Panc1 (cell line): Measurements from ENCODE around the gene C3orf62. TPM values are rescaled to one million over a fixed set of nuclear protein-coding genes. Genes with fewer than 3 reads are reported as not detected.
A peak's percentile ranks its signal among the peaks of the same experiment; 100 is the strongest.
"Not testable (repeated sequence)": the region's sequence is repeated elsewhere in the genome, so short reads cannot be mapped to it uniquely, and the experiment has no call there.

ENCODE experiments used
- ATAC-seq: fragments of 200-7000 bp; cut with Tn5 transposase; 2 replicates; pipeline ENCODE4 v1.9.1; 2020; ENCODE audit warnings: mild to moderate bottlenecking, moderate library complexity
- BruUV-seq: library from RNA; stranded (reverse); fragments of 400-500 nt; replicated peaks from 2 replicates; lab custom pipeline; 2021; lab: Mats Ljungman, UMichigan
- CTCF ChIA-PET: fragments of 300-600 bp; sonication (Branson Sonifier 250); formaldehyde crosslinking; loops from one replicate; lab custom pipeline; 2022; ENCODE audit warnings: antibody characterized with exemption; lab: Charles Lee
- POLR2A ChIA-PET: fragments of 300-600 bp; sonication (Branson Sonifier 250); formaldehyde crosslinking; loops from one replicate; lab custom pipeline; 2022; ENCODE audit warnings: antibody characterized with exemption; lab: Charles Lee
- DNase-seq: peaks from one replicate; pipeline ENCODE4 v3.0.0-alpha.2; 2010; ENCODE audit warnings: low read depth, low spot score
- H3K27ac ChIP-seq: 2 replicates; pipeline ENCODE4 v1.5.1; 2011; ENCODE audit warnings: mild to moderate bottlenecking, low read length, inconsistent platforms
- H3K27me3 ChIP-seq: fragments of 200-500 bp; sonication (Bioruptor generic); 2 replicates; pipeline ENCODE4 v1.6.0; 2014; ENCODE audit warnings: low read length, inconsistent platforms; ENCODE audit not compliant: control insufficient read depth, insufficient read depth
- H3K36me3 ChIP-seq: fragments of 200-500 bp; sonication (Bioruptor generic); 2 replicates; pipeline ENCODE4 v1.5.1; 2014; ENCODE audit warnings: inconsistent platforms, mild to moderate bottlenecking, low read length, moderate library complexity; ENCODE audit not compliant: control insufficient read depth, insufficient read depth
- H3K4me1 ChIP-seq: 2 replicates; pipeline ENCODE4 v1.5.1; 2011; ENCODE audit warnings: inconsistent platforms, mild to moderate bottlenecking, low read length, moderate library complexity; ENCODE audit not compliant: control insufficient read depth, insufficient read depth
- H3K4me3 ChIP-seq, 2 experiments: 2 replicates each; pipeline ENCODE4 v1.5.1; 2011 to 2012; ENCODE audit warnings: low read depth in 2 of 2, low read length in 2 of 2, mild to moderate bottlenecking in 2 of 2, inconsistent platforms in 1 of 2, moderate library complexity in 1 of 2
- H3K9me3 ChIP-seq: fragments of 200-500 bp; sonication (Bioruptor generic); 2 replicates; pipeline ENCODE4 v1.5.1; 2014; ENCODE audit warnings: low read depth, mild to moderate bottlenecking, inconsistent platforms, low read length, moderate library complexity; ENCODE audit not compliant: control insufficient read depth, insufficient read depth
- POLR2AphosphoS5 ChIP-seq: IDR thresholded peaks from 2 replicates; pipeline ENCODE4 v1.6.1; 2012; ENCODE audit warnings: mild to moderate bottlenecking, low read depth, low read length, moderate library complexity
- REST ChIP-seq, 2 experiments: IDR thresholded peaks; 2 replicates each; pipeline ENCODE4 v1.6.1; 2011 to 2012; ENCODE audit warnings: low read depth in 2 of 2, control low read depth in 1 of 2, low read length in 1 of 2, mild to moderate bottlenecking in 1 of 2, moderate library complexity in 1 of 2; ENCODE audit not compliant: insufficient read depth in 1 of 2
- SIN3A ChIP-seq: IDR thresholded peaks from 2 replicates; pipeline ENCODE4 v1.6.1; 2012; ENCODE audit warnings: low read depth, mild to moderate bottlenecking, low read length, moderate library complexity, borderline replicate concordance; ENCODE audit not compliant: insufficient read depth
- TCF7L2 ChIP-seq: IDR thresholded peaks from 2 replicates; pipeline ENCODE4 v1.6.1; 2011; ENCODE audit warnings: mild to moderate bottlenecking, low read depth, low read length, inconsistent platforms
- in situ Hi-C: cut with HindIII; loops from 2 replicates; pipeline ENCODE4 v1.10.0; 2016; ENCODE audit warnings: low sequenced_read_pairs, low pct_unique_long_range_greater_than_20kb
- intact Hi-C: fragments of 100-400 bp; cut with micrococcal nuclease; formaldehyde crosslinking; loops from one replicate; pipeline ENCODE4 v1.10.0; 2022; ENCODE audit not compliant: unreplicated experiment
- total RNA-seq: library from RNA; stranded (reverse); gene quantifications from one replicate; pipeline ENCODE4 v1.2.1, GENCODE V29; 2021; ENCODE audit not compliant: unreplicated experiment
- TF ChIP-seq, protein P1 (sequence below): fragments of 450-650 bp; IDR thresholded peaks from 2 replicates; pipeline ENCODE4 v1.5.1; 2017; ENCODE audit warnings: mild to moderate bottlenecking

C3orf62 gene
- total RNA-seq, 1 experiment from 2014 or later, result 2.3 TPM

DNA sequence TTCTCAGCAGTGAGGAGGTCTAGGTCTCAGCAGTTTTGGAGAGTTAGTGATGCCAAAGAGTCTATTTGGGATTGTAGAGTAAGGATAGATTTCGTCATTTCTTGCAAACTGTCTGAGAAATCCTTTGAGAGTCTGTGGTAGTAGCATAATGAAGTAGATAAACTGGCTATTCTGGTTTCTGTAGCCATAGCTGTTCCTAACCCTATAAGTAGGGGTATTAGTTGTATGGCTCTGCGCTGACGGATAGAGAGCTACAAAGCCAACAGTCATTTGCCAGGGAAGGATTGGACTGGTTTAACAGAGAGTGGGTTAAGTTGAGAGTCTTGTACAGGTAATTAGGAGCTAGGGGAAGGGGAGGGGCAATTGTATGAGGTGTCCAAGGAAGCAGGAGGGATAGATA is 55.0 kb downstream of the C3orf62 start:
- no peaks in the 10 kb centered on the region for H3K27me3 ChIP-seq
- H3K4me1 ChIP-seq, result 0 out of 2 replicates have a peak, but pooled peaks cover 2% of the 10 kb centered on the region
- H3K4me3 ChIP-seq, result no peak overlapping the region
- ChIA-PET CTCF (no interaction called here), POLR2A (no interaction called here)
- in situ Hi-C loops (no loop called here), intact Hi-C loops (no loop called here)
- no peak for DNase-seq
- H3K36me3 ChIP-seq, result no peaks in the 10 kb centered on the region
- TF ChIP-seq SIN3A, result no peak
- TF ChIP-seq, protein P1, sequence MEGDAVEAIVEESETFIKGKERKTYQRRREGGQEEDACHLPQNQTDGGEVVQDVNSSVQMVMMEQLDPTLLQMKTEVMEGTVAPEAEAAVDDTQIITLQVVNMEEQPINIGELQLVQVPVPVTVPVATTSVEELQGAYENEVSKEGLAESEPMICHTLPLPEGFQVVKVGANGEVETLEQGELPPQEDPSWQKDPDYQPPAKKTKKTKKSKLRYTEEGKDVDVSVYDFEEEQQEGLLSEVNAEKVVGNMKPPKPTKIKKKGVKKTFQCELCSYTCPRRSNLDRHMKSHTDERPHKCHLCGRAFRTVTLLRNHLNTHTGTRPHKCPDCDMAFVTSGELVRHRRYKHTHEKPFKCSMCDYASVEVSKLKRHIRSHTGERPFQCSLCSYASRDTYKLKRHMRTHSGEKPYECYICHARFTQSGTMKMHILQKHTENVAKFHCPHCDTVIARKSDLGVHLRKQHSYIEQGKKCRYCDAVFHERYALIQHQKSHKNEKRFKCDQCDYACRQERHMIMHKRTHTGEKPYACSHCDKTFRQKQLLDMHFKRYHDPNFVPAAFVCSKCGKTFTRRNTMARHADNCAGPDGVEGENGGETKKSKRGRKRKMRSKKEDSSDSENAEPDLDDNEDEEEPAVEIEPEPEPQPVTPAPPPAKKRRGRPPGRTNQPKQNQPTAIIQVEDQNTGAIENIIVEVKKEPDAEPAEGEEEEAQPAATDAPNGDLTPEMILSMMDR, result no peak
- no peak for TF ChIP-seq REST (IDR thresholded peaks at IDR 0.05; ENCODE audit: insufficient read depth in 1 of 2, low read depth in 2 of 2, low read length in 1 of 2)
- TF ChIP-seq POLR2AphosphoS5, result no peak
- TF ChIP-seq TCF7L2, result no peak
- H3K27ac ChIP-seq, result no peak overlapping the region
- ATAC-seq, result no peak
- no peaks in the 10 kb centered on the region for H3K9me3 ChIP-seq
- no TSS peak for BruUV-seq

DNA sequence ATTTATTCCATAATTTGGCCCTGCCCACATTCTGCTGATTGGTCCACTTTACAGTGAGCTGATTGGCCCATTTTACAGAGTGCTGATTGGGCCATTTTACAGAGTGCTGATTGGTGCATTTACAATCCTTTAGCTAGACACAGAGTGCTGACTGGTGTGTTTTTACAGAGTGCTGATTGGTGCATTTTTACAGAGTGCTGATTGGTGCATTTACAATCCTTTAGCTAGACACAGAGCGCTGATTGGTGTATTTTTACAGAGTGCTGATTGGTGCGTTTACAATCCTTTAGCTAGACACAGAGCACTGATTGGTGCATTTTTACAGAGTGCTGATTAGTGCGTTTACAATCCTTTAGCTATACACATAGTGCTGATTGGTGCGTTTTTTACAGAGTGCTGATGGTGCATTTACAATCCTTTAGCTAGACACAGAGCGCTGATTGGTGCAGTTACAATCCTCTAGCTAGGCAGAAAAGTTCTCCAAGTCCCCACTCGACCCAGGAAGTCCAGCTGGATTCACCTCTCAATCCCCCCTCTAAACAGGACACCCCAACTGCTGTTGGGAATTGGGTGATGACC is 56.0 kb downstream of the C3orf62 start:
- H3K4me3 ChIP-seq, in situ Hi-C loops, DNase-seq, H3K27ac ChIP-seq, POLR2A ChIA-PET, ATAC-seq, BruUV-seq, H3K36me3 ChIP-seq, H3K9me3 ChIP-seq, CTCF ChIA-PET, intact Hi-C loops, H3K4me1 ChIP-seq, H3K27me3 ChIP-seq: not testable (repeated sequence)

GRCh38 chr3:49219132-49219531 is 57.9 kb downstream of the C3orf62 start:
- ATAC-seq, result no peak

More at GRCh38 chr3:49219132-49219531, 57.9 kb downstream of the C3orf62 start:
- intact Hi-C loops (no loop called here), in situ Hi-C loops (no loop called here)
- no peaks in the 10 kb centered on the region for H3K9me3 ChIP-seq
- ChIA-PET POLR2A (interaction anchor here (0.6 kb wide), 1 partner anchor 26 kb away, joined by 3 read pairs; no protein-coding TSS in a partner anchor), CTCF (no interaction called here)
- 0 out of 2 replicates have a peak, but pooled peaks cover 2% of the 10 kb centered on the region for H3K4me1 ChIP-seq
- no peak overlapping the region for H3K4me3 ChIP-seq
- no peak for DNase-seq
- TF ChIP-seq REST (IDR thresholded peaks at IDR 0.05; ENCODE audit: insufficient read depth in 1 of 2, low read depth in 2 of 2, low read length in 1 of 2) (no peak), SIN3A (no peak), POLR2AphosphoS5 (no peak), TCF7L2 (no peak)
- TF ChIP-seq, protein P1, result no peak
- BruUV-seq, result no TSS peak
- 0 out of 2 replicates have a peak overlapping the region, but pooled peaks have one; percentile 44 for H3K27ac ChIP-seq
- no peaks in the 10 kb centered on the region for H3K36me3 ChIP-seq
- H3K27me3 ChIP-seq, result no peaks in the 10 kb centered on the region
